Measurements from ENCODE around the gene PSMG1. TPM values are rescaled to one million over a fixed set of nuclear protein-coding genes. Genes with fewer than 3 reads are reported as not detected.

The PSMG1 gene
- 56.0 and 61.2 TPM in 2 replicates for total RNA-seq

DNA sequence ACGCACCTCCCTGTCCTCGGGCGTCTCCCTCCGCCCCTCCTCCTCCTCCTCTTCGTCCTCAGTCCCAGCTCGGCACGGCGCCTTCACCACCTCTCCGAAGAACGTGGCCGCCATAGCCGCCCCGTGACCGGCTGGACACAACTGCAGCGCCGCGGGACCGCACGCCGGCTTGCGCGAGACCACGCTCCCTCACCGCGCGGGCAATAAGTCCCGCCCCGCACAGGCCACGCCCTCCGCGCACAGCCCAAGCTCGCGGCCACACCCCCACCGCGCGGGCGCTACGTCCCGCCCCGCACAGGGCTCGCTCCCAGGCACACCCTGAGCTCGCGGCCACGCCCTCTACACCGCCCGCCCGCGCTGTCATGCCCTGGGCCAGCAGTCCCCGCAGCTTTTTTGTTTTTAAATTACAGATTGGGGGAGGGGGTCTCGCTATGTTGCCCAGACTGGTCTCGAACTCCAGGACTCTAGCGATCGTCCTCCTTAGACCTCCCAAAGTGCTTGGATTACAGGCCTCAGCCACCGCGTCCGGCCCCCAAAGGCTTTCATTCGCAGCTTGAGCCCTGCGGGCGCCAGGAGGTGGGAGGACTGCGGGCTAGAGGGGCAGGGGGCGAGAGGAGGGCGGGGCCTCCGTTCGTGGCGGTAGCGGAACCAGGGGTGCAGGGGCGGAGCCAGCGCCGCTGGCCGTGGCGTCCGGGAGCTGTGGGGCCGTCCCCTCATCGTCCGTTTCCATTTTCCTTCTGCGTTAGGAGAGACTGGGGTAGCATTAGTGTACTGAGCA is at the start of gene PSMG1:
Gene PSMG1 (minus strand): TSS at position 180 of the 778 bp plus-strand sequence. CDS start 66 bp downstream, at position 114.
- Histone ChIP-seq H3K27me3 (ENCODE audit: insufficient read depth, low read length) (no peaks in the 10 kb centered on the region), H3K36me3 (ENCODE audit: insufficient read depth, low read length) (peaks cover 19% of the 10 kb centered on the region), H2AFZ (ENCODE audit: low read length) (peak within 1 kb of the TSS; percentile 86), H3K4me2 (ENCODE audit: insufficient read depth, low read length) (peak within 1 kb of the TSS; percentile 94), H3K79me2 (ENCODE audit: insufficient read depth, low read length) (peaks cover 45% of the 10 kb centered on the region), H3K4me1 (ENCODE audit: insufficient read depth, low read length) (peaks cover 25% of the 10 kb centered on the region), H3K4me3 (ENCODE audit: insufficient read depth, low read length) (peak within 1 kb of the TSS; percentile 88), H3K9me3 (ENCODE audit: low read depth, low read length) (no peaks in the 10 kb centered on the region), H3K27ac (ENCODE audit: low read depth, low read length) (peak within 1 kb of the TSS; percentile 90), H4K20me1 (ENCODE audit: insufficient read depth, low read length) (peaks cover 4% of the 10 kb centered on the region)
- peak; percentile 95 for DNase-seq (ENCODE audit: insufficient read length, low spot score, missing footprints)
- no peak for TF ChIP-seq CTCF (IDR thresholded peaks at IDR 0.05; ENCODE audit: extremely low read depth, low read depth, low read length)

DNA sequence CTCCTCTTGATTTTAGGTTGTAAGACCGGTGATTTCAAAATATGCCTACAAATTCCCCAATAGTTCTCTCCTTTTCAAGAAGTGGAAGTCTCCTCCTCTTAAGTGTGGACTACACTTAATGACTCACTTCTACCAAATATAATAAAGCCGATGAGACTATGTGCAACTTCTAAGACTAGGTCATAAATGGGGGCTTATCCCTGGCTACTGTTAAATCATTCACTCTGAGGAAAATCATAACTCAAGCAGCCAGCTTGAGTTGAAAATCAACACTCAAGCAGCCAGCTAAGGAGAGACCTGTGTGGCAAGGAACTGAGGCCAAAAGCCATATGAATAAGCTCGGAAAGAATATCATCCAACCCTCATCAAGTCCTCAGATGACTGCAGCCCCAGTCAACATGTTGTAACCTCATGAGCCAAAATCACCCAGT is 49.6 kb upstream of the PSMG1 start:
- DNase-seq (ENCODE audit: insufficient read length, low spot score, missing footprints), result peak; percentile 61
- H3K27ac ChIP-seq (ENCODE audit: low read depth, low read length), result peak overlapping the region; percentile 6
- no peak overlapping the region for H3K4me3 ChIP-seq (ENCODE audit: insufficient read depth, low read length)
- peaks cover 9% of the 10 kb centered on the region for H3K79me2 ChIP-seq (ENCODE audit: insufficient read depth, low read length)
- TF ChIP-seq CTCF (IDR thresholded peaks at IDR 0.05; ENCODE audit: extremely low read depth, low read depth, low read length), result no peak
- H4K20me1 ChIP-seq (ENCODE audit: insufficient read depth, low read length), result peaks cover 10% of the 10 kb centered on the region
- peaks cover 14% of the 10 kb centered on the region for H3K4me1 ChIP-seq (ENCODE audit: insufficient read depth, low read length)
- no peaks in the 10 kb centered on the region for H3K27me3 ChIP-seq (ENCODE audit: insufficient read depth, low read length)
- no peaks in the 10 kb centered on the region for H3K9me3 ChIP-seq (ENCODE audit: low read depth, low read length)
- peak overlapping the region; percentile 3 for H3K4me2 ChIP-seq (ENCODE audit: insufficient read depth, low read length)
- H2AFZ ChIP-seq (ENCODE audit: low read length), result no peak overlapping the region
- H3K36me3 ChIP-seq (ENCODE audit: insufficient read depth, low read length), result peaks cover 46% of the 10 kb centered on the region

GRCh38 chr21:39224930-39225329 is 41.7 kb upstream of the PSMG1 start:
- Histone ChIP-seq H3K4me3 (ENCODE audit: insufficient read depth, low read length) (no peak overlapping the region), H3K27me3 (ENCODE audit: insufficient read depth, low read length) (no peaks in the 10 kb centered on the region), H4K20me1 (ENCODE audit: insufficient read depth, low read length) (peaks cover 2% of the 10 kb centered on the region), H3K4me1 (ENCODE audit: insufficient read depth, low read length) (no peaks in the 10 kb centered on the region), H3K9me3 (ENCODE audit: low read depth, low read length) (no peaks in the 10 kb centered on the region), H3K4me2 (ENCODE audit: insufficient read depth, low read length) (no peak overlapping the region), H2AFZ (ENCODE audit: low read length) (no peak overlapping the region), H3K36me3 (ENCODE audit: insufficient read depth, low read length) (peaks cover 39% of the 10 kb centered on the region), H3K79me2 (ENCODE audit: insufficient read depth, low read length) (peaks cover 2% of the 10 kb centered on the region), H3K27ac (ENCODE audit: low read depth, low read length) (no peak overlapping the region)
- no peak for TF ChIP-seq CTCF (IDR thresholded peaks at IDR 0.05; ENCODE audit: extremely low read depth, low read depth, low read length)
- peak; percentile 39 for DNase-seq (ENCODE audit: insufficient read length, low spot score, missing footprints)

GRCh38 chr21:39221997-39222486 is 38.8 kb upstream of the PSMG1 start:
- no peak for DNase-seq (ENCODE audit: insufficient read length, low spot score, missing footprints)
- Histone ChIP-seq H4K20me1 (ENCODE audit: insufficient read depth, low read length) (no peaks in the 10 kb centered on the region), H3K9me3 (ENCODE audit: low read depth, low read length) (no peaks in the 10 kb centered on the region), H3K4me3 (ENCODE audit: insufficient read depth, low read length) (no peak overlapping the region), H3K4me2 (ENCODE audit: insufficient read depth, low read length) (no peak overlapping the region), H3K79me2 (ENCODE audit: insufficient read depth, low read length) (no peaks in the 10 kb centered on the region), H3K4me1 (ENCODE audit: insufficient read depth, low read length) (no peaks in the 10 kb centered on the region), H2AFZ (ENCODE audit: low read length) (no peak overlapping the region), H3K27me3 (ENCODE audit: insufficient read depth, low read length) (no peaks in the 10 kb centered on the region), H3K36me3 (ENCODE audit: insufficient read depth, low read length) (peaks cover 29% of the 10 kb centered on the region), H3K27ac (ENCODE audit: low read depth, low read length) (no peak overlapping the region)
- TF ChIP-seq CTCF (IDR thresholded peaks at IDR 0.05; ENCODE audit: extremely low read depth, low read depth, low read length), result no peak

All from osteoblast (primary cell).